GM12878 (cell line): ENCODE data around the gene UBXN4. TPM values are rescaled to one million over a fixed set of nuclear protein-coding genes. Genes with fewer than 3 reads are reported as not detected.
"Not testable (repeated sequence)": the region's sequence is repeated elsewhere in the genome, so short reads cannot be mapped to it uniquely, and the experiment has no call there.

Experiments
- ATAC-seq: fragments of 200-7000 bp; cut with Tn5 transposase; 3 replicates; pipeline ENCODE4 v1.9.1; 2020; ENCODE audit warnings: mild to moderate bottlenecking, moderate library complexity
- BruUV-seq: library from RNA; stranded (reverse); fragments of 400-500 nt; replicated peaks from 2 replicates; lab custom pipeline; 2021; lab: Mats Ljungman, UMichigan
- CTCF ChIA-PET: fragments of 300-600 bp; sonication (Branson Sonifier 250); formaldehyde crosslinking; extraction: SDS; loops from one replicate; lab custom pipeline; 2021; ENCODE audit warnings: inconsistent platforms; lab: Yijun Ruan, JAX
- POLR2A ChIA-PET: fragments of 350-600 bp; formaldehyde crosslinking; extraction: SDS; loops from one replicate; lab custom pipeline; 2021; ENCODE audit warnings: inconsistent platforms; lab: Charles Lee
- RAD21 ChIA-PET: fragments of 300-600 bp; sonication (Branson Sonifier 250); formaldehyde crosslinking; loops from one replicate; lab custom pipeline; 2023; ENCODE audit warnings: antibody characterized with exemption; ENCODE audit not compliant: unreplicated experiment; lab: Charles Lee
- SMC1A ChIA-PET: fragments of 300-600 bp; sonication (Branson Sonifier 250); formaldehyde crosslinking; loops from one replicate; lab custom pipeline; 2023; ENCODE audit not compliant: unreplicated experiment, uncharacterized antibody; lab: Charles Lee
- DNase-seq: peaks from one replicate; pipeline ENCODE4 v3.0.0-alpha.2; 2011; ENCODE audit warnings: low read depth, low spot score
- FAIRE-seq: peaks from 3 replicates; lab custom pipeline; 2011; peaks lifted over from hg19 to GRCh38; lab: Jason Lieb, UNC
- H2AFZ ChIP-seq: 2 replicates; pipeline ENCODE4 v1.6.0; 2011; ENCODE audit warnings: low read depth, low read length, control low read depth; ENCODE audit not compliant: control insufficient read depth
- H3K27ac ChIP-seq: 2 replicates; pipeline ENCODE4 v1.5.1; 2011; ENCODE audit warnings: control low read depth; ENCODE audit not compliant: control insufficient read depth, insufficient read depth
- H3K27me3 ChIP-seq, 2 experiments: replicated peaks in 1 of 2; 2 replicates each; pipeline versions ENCODE4 v1.6.0 to v1.6.1; 2011; ENCODE audit warnings: low read length in 1 of 2; ENCODE audit not compliant: control insufficient read depth in 2 of 2, insufficient read depth in 2 of 2
- H3K36me3 ChIP-seq, 2 experiments: 2 replicates each; pipeline ENCODE4 v1.5.1; 2011; ENCODE audit warnings: low read length in 1 of 2; ENCODE audit not compliant: control insufficient read depth in 2 of 2, insufficient read depth in 2 of 2
- H3K4me1 ChIP-seq: 2 replicates; pipeline ENCODE4 v1.6.1; 2011; ENCODE audit warnings: mild to moderate bottlenecking, low read length, moderate library complexity, mixed read lengths; ENCODE audit not compliant: control insufficient read depth, insufficient read depth
- H3K4me2 ChIP-seq: 2 replicates; pipeline ENCODE4 v1.6.0; 2011; ENCODE audit warnings: control low read depth; ENCODE audit not compliant: control insufficient read depth, insufficient read depth
- H3K4me3 ChIP-seq: fragments of 200-600 bp; sonication (generic); 2 replicates; pipeline ENCODE4 v1.5.1; 2016
- H3K79me2 ChIP-seq: 2 replicates; pipeline ENCODE4 v1.6.0; 2011; ENCODE audit warnings: low read length; ENCODE audit not compliant: control insufficient read depth, insufficient read depth
- H3K9ac ChIP-seq: 2 replicates; pipeline ENCODE4 v1.8.0; 2011; ENCODE audit warnings: low read length, control low read depth, mixed read lengths; ENCODE audit not compliant: control insufficient read depth, insufficient read depth
- H3K9me3 ChIP-seq: replicated peaks from 3 replicates; pipeline ENCODE4 v1.5.1; 2011; ENCODE audit warnings: mild to moderate bottlenecking, low read length; ENCODE audit not compliant: control insufficient read depth, insufficient read depth
- H4K20me1 ChIP-seq: 2 replicates; pipeline ENCODE4 v1.6.0; 2011; ENCODE audit not compliant: control insufficient read depth, insufficient read depth
- HDGF ChIP-seq: fragments of 450-650 bp; IDR thresholded peaks from 2 replicates; pipeline ENCODE4 v1.6.1; 2016; ENCODE audit warnings: antibody characterized with exemption
- MLLT1 ChIP-seq: fragments of 450-650 bp; IDR thresholded peaks from 2 replicates; pipeline ENCODE4 v1.6.1; 2016; ENCODE audit warnings: mild to moderate bottlenecking
- MTA2 ChIP-seq: fragments of 450-650 bp; IDR thresholded peaks from 2 replicates; pipeline ENCODE4 v1.6.1; 2016; ENCODE audit warnings: low read depth, mild to moderate bottlenecking, moderate library complexity
- RELA ChIP-seq: fragments of 450-650 bp; IDR thresholded peaks from 2 replicates; pipeline ENCODE4 v1.8.0; 2014; ENCODE audit warnings: borderline replicate concordance; ENCODE audit not compliant: partially characterized antibody
- SRF ChIP-seq, 2 experiments: IDR thresholded peaks; 2 replicates each; pipeline ENCODE4 v1.6.1; 2011; ENCODE audit warnings: low read depth in 2 of 2, low read length in 2 of 2, mild to moderate bottlenecking in 1 of 2, moderate library complexity in 1 of 2
- ZBED1 ChIP-seq: IDR thresholded peaks from 2 replicates; pipeline ENCODE4 v1.6.1; 2016; ENCODE audit warnings: borderline replicate concordance
- ZNF207 ChIP-seq: fragments of 450-650 bp; IDR thresholded peaks from 2 replicates; pipeline ENCODE4 v1.6.1; 2014; ENCODE audit warnings: antibody characterized with exemption, mild to moderate bottlenecking, borderline replicate concordance
- WGBS: methylation state at CpG from one replicate; pipeline ENCODE4 v1.1.6; 2016; ENCODE audit warnings: low lambda C conversion rate; ENCODE audit not compliant: insufficient replicate concordance, insufficient coverage; ENCODE audit errors: missing lambda C conversion rate; 5-methylcytosine and 5-hydroxymethylcytosine counted together
- in situ Hi-C: fragments of 300-500 bp; cut with MboI; formaldehyde crosslinking; loops from 9 replicates; pipeline ENCODE4 v1.14.3; 2018; ENCODE audit warnings: mixed read lengths
- intact Hi-C: fragments of 100-400 bp; cut with micrococcal nuclease; formaldehyde crosslinking; loops from one replicate; pipeline ENCODE4 v1.14.2; 2022; ENCODE audit not compliant: unreplicated experiment
- polyA plus RNA-seq, 11 experiments: library from polyadenylated mRNA; depleted of rRNA in 4 of 11; unstranded in 6 of 11; stranded (reverse) in 5 of 11; fragments of >200 nt; fragmentation: Nextera tagmentation in 4 of 11; fragmentation: Illumina TruSeq in 1 of 11; extraction: Ambion mirVana in 4 of 11; extraction: Trizol in 1 of 11; gene quantifications; 1 replicate in 1 of 11; 2 replicates in 10 of 11; pipeline versions ENCODE4 v1.2.1 to v1.2.3, GENCODE V29; 2011 to 2016; ENCODE audit warnings: inconsistent platforms in 2 of 11, missing spikeins in 2 of 11, low read depth in 1 of 11
- total RNA-seq, 4 experiments: library from RNA; depleted of rRNA in 3 of 4; stranded (reverse); fragments of >200 nt in 3 of 4; fragmentation: Illumina TruSeq in 1 of 4; extraction: Trizol in 1 of 4; gene quantifications; 2 replicates each; pipeline versions ENCODE4 v1.2.1 to v1.2.3, GENCODE V29; 2013 to 2021

The UBXN4 gene
- total and polyA plus RNA-seq, 10 of the 15 experiments (the other 5 are each of a cell fraction or from before 2014, with no cell fraction given): 52.6 to 133 (median 71.9) TPM

GRCh38 chr2:135704075-135704474, 37.6 kb upstream of the UBXN4 start:
- DNase-seq, FAIRE-seq, H3K4me2 ChIP-seq, intact Hi-C loops, H3K9me3 ChIP-seq, H3K27me3 ChIP-seq, H3K36me3 ChIP-seq, BruUV-seq, ATAC-seq, H3K27ac ChIP-seq, in situ Hi-C loops, H3K4me3 ChIP-seq, H4K20me1 ChIP-seq, H3K79me2 ChIP-seq, H3K4me1 ChIP-seq, H3K9ac ChIP-seq, H2AFZ ChIP-seq: not testable (repeated sequence)
- RAD21 ChIA-PET: interaction anchor here (1.0 to 2.1 kb wide), 4 partner anchors 93 to 702 kb away, joined by 3 to 9 read pairs (median 3); no protein-coding TSS in a partner anchor
- POLR2A ChIA-PET: interaction anchor here (1.1 kb wide), 1 partner anchor 16 kb away, joined by 4 read pairs; no protein-coding TSS in a partner anchor
- SMC1A ChIA-PET: interaction anchor here (0.7 to 1.8 kb wide), 6 partner anchors 9 to 715 kb away, joined by 3 to 7 read pairs (median 4); no protein-coding TSS in a partner anchor
- CTCF ChIA-PET: interaction anchor here (0.6 to 1.7 kb wide), 7 partner anchors 10 to 715 kb away, joined by 3 to 5 read pairs (median 3); no protein-coding TSS in a partner anchor
- 99% methylated on average over 5 of the region's 5 CpGs for WGBS

DNA sequence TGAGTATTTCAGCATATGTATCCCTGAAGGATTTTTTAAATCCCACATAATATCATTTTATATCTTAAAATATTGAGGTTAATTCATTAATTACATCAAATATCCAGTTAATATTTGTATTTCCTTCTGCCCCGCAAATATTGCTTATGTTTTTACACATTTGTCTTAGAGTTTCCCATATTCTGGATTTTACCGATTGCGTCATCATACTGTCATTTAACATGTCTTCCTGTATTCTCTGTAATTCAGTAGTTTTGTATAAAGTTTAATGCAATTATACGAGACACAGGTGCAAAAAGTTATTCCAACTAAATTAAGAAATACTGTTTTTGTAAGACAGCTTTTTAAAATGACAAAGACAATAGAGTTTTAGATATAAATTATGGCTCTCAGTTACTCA, 33.5 kb upstream of the UBXN4 start:
- ChIA-PET CTCF (interaction anchor here (1.0 to 6.4 kb wide), 8 partner anchors 14 to 704 kb away, joined by 3 to 124 read pairs (median 4); no protein-coding TSS in a partner anchor), POLR2A (no interaction called here)
- intact Hi-C loops: loop anchor here (5.0 kb wide), 1 partner anchor 51 kb away; no protein-coding TSS in a partner anchor

More for the DNA sequence above, 33.5 kb upstream of the UBXN4 start:
- ChIA-PET RAD21 (interaction anchor here (4.2 kb wide), 1 partner anchor 234 kb away, joined by 64 read pairs; no protein-coding TSS in a partner anchor), SMC1A (interaction anchor here (0.6 to 3.9 kb wide), 5 partner anchors 20 to 704 kb away, joined by 3 to 66 read pairs (median 11); no protein-coding TSS in a partner anchor)
- Histone ChIP-seq H3K4me1 (no peaks in the 10 kb centered on the region), H3K9ac (no peak overlapping the region), H4K20me1 (no peaks in the 10 kb centered on the region), H3K27ac (no peak overlapping the region), H3K9me3 (no peaks in the 10 kb centered on the region), H3K36me3 (no peaks in the 10 kb centered on the region), H3K79me2 (no peaks in the 10 kb centered on the region), H2AFZ (no peak overlapping the region), H3K4me2 (no peak overlapping the region), H3K27me3 (no peaks in the 10 kb centered on the region), H3K4me3 (no peak overlapping the region)
- 99% methylated on average over 4 of the region's 4 CpGs for WGBS
- BruUV-seq: no TSS peak
- in situ Hi-C loops: no loop called here
- TF ChIP-seq ZBED1 (no peak), RELA (no peak), MTA2 (no peak), HDGF (no peak), SRF (IDR thresholded peaks at IDR 0.05; ENCODE audit: low read depth in 2 of 2, low read length in 2 of 2) (no peak), MLLT1 (no peak), ZNF207 (no peak)
- FAIRE-seq (no peak), ATAC-seq (no peak), DNase-seq (no peak)
